ENCODE measurements around the gene PUS7L.
"Not testable (repeated sequence)": the region's sequence is repeated elsewhere in the genome, so short reads cannot be mapped to it uniquely, and the experiment has no call there.

PUS7L gene

GRCh38 chr12:43758247-43758727 is 303 bp downstream of the PUS7L start:
- TF ChIP-seq CTCF (IDR thresholded peaks at IDR 0.05; ENCODE audit: control extremely low read depth, extremely low read depth, low read depth, missing control alignments) = no peak
- ChIA-PET CTCF (interaction anchor here (1.0 to 1.9 kb wide), 2 partner anchors 10 to 12 kb away, joined by 4 to 11 read pairs; no protein-coding TSS in a partner anchor), POLR2A (no interaction called here)
- DNase-seq (ENCODE audit: extremely low spot score) = no peak

GRCh38 chr12:43754015-43754414 is 4.6 kb downstream of the PUS7L start:
- CTCF ChIA-PET = no interaction called here
- POLR2A ChIA-PET = no interaction called here
- no peak for DNase-seq (ENCODE audit: extremely low spot score)
- TF ChIP-seq CTCF (IDR thresholded peaks at IDR 0.05; ENCODE audit: control extremely low read depth, extremely low read depth, low read depth, missing control alignments) = no peak

GRCh38 chr12:43751360-43751759 is 7.2 kb downstream of the PUS7L start:
- CTCF ChIA-PET; DNase-seq (ENCODE audit: extremely low spot score); POLR2A ChIA-PET: not testable (repeated sequence)

GRCh38 chr12:43750814-43751213 is 7.8 kb downstream of the PUS7L start:
- POLR2A ChIA-PET = no interaction called here
- CTCF ChIA-PET = no interaction called here
- no peak for TF ChIP-seq CTCF (IDR thresholded peaks at IDR 0.05; ENCODE audit: control extremely low read depth, extremely low read depth, low read depth, missing control alignments)
- no peak for DNase-seq (ENCODE audit: extremely low spot score)

- ChIA-PET POLR2A (no interaction called here), CTCF (no interaction called here)
- TF ChIP-seq CTCF (IDR thresholded peaks at IDR 0.05; ENCODE audit: control extremely low read depth, extremely low read depth, low read depth, missing control alignments) = no peak
- DNase-seq (ENCODE audit: extremely low spot score) = no peak
These were observed 9.6 kb downstream of the PUS7L start for GRCh38 chr12:43749016-43749415.

- ChIA-PET POLR2A (no interaction called here), CTCF (no interaction called here)
- no peak for DNase-seq (ENCODE audit: extremely low spot score)
- no peak for TF ChIP-seq CTCF (IDR thresholded peaks at IDR 0.05; ENCODE audit: control extremely low read depth, extremely low read depth, low read depth, missing control alignments)
These were observed 13.8 kb downstream of the PUS7L start for GRCh38 chr12:43744826-43745225.

- no peak for DNase-seq (ENCODE audit: extremely low spot score)
- ChIA-PET CTCF (no interaction called here), POLR2A (no interaction called here)
- TF ChIP-seq CTCF (IDR thresholded peaks at IDR 0.05; ENCODE audit: control extremely low read depth, extremely low read depth, low read depth, missing control alignments) = no peak
These were observed 16.5 kb downstream of the PUS7L start for GRCh38 chr12:43742106-43742505.
